ENCODE results near the gene MAP2. TPM values are rescaled to one million over a fixed set of nuclear protein-coding genes. Genes with fewer than 3 reads are reported as not detected.

Gene MAP2
- total and polyA plus RNA-seq, 10 of the 15 experiments (the other 5 are each of a cell fraction or from before 2014, with no cell fraction given): 0.01 TPM; not detected in 9

DNA sequence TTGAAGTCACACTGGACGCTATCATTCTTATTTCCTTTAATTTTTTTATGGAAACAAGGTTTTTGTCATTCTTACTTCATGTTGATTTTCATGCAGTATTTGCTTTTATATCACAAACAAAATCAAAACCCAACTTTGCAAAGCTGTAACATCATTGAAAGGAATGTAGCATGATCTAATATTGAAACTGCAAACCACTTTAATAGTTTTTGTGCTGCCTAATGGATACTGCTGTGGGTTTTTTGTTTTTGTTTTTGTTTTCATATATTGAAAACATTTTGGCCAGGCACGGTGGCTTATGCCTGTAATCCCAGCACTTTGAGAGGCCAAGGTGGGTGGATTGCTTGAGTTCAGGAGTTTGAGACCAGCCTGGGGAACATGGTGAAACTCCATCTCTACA is 81.6 kb downstream of the MAP2 start:
- Histone ChIP-seq H3K4me2 (ENCODE audit: control insufficient read depth, insufficient read depth) (no peak overlapping the region), H2AFZ (ENCODE audit: control insufficient read depth, low read depth, low read length) (no peak overlapping the region), H3K4me1 (ENCODE audit: control insufficient read depth, insufficient read depth, low read length) (no peaks in the 10 kb centered on the region), H3K79me2 (ENCODE audit: control insufficient read depth, insufficient read depth, low read length) (no peaks in the 10 kb centered on the region), H3K4me3 (no peak overlapping the region), H4K20me1 (ENCODE audit: control insufficient read depth, insufficient read depth) (no peaks in the 10 kb centered on the region), H3K27me3 (replicated peaks in 1 of 2; ENCODE audit: control insufficient read depth in 2 of 2, insufficient read depth in 2 of 2, low read length in 1 of 2) (peaks cover 0 to 2% of the 10 kb centered on the region in 2 experiments; a peak in 1 of 4 replicates), H3K27ac (ENCODE audit: control insufficient read depth, insufficient read depth) (no peak overlapping the region), H3K9me3 (replicated peaks; ENCODE audit: control insufficient read depth, insufficient read depth, low read length) (no peaks in the 10 kb centered on the region), H3K36me3 (ENCODE audit: control insufficient read depth in 2 of 2, insufficient read depth in 2 of 2, low read length in 1 of 2) (no peaks in the 10 kb centered on the region), H3K9ac (ENCODE audit: control insufficient read depth, insufficient read depth, low read length) (no peak overlapping the region)
- in situ Hi-C loops (cut with MboI) (no loop called here), intact Hi-C loops (cut with micrococcal nuclease; ENCODE audit: unreplicated experiment) (no loop called here)
- 22% methylated on average over 2 of the region's 2 CpGs for WGBS (ENCODE audit: insufficient coverage, insufficient replicate concordance, low lambda C conversion rate, missing lambda C conversion rate)
- FAIRE-seq (no peak), DNase-seq (ENCODE audit: low read depth, low spot score) (no peak), ATAC-seq (peak; percentile 37; the same call in 2 of the 3 replicates)
- BruUV-seq (replicated peaks): no TSS peak
- POLR2A ChIA-PET: no interaction called here
- TF ChIP-seq RUNX3 (IDR thresholded peaks at IDR 0.05; ENCODE audit: low read length) (peak; percentile 11; the same call in 1 of the 2 replicates), GATAD2B (conservative IDR thresholded peaks at IDR 0.05; ENCODE audit: low read depth) (no peak), PML (IDR thresholded peaks at IDR 0.05; ENCODE audit: low read length) (no peak)
- TF ChIP-seq, protein P1, sequence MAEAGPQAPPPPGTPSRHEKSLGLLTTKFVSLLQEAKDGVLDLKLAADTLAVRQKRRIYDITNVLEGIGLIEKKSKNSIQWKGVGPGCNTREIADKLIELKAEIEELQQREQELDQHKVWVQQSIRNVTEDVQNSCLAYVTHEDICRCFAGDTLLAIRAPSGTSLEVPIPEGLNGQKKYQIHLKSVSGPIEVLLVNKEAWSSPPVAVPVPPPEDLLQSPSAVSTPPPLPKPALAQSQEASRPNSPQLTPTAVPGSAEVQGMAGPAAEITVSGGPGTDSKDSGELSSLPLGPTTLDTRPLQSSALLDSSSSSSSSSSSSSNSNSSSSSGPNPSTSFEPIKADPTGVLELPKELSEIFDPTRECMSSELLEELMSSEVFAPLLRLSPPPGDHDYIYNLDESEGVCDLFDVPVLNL (IDR thresholded peaks at IDR 0.05; ENCODE audit: low read depth, low read length): no peak
- SMC1A ChIA-PET (ENCODE audit: uncharacterized antibody, unreplicated experiment): no interaction called here
- CTCF ChIA-PET: no interaction called here
- RAD21 ChIA-PET (ENCODE audit: unreplicated experiment): no interaction called here

DNA sequence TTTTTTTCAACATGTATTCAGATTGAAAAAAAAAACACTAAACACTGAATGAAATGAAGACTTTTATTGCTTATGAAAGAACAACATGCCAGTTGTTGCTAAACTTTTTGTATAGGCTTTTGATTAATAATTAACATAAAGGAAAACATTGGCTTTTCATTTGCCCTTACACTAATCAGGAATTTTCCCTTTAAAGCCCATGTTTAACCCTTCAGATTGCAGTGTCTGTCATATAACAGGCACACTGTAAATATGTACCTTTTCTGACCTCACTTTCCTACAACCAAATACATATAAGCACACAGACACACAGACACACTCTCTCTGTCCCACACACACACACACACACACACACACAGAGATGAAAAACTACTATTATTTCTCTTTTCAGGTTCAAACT is 84.4 kb downstream of the MAP2 start:
- H3K9me3 ChIP-seq (replicated peaks; ENCODE audit: control insufficient read depth, insufficient read depth, low read length): no peaks in the 10 kb centered on the region
- no peak for TF ChIP-seq BACH1 (IDR thresholded peaks at IDR 0.05; ENCODE audit: borderline replicate concordance)
- TF ChIP-seq HDAC2 (IDR thresholded peaks at IDR 0.05): no peak
- no peak for TF ChIP-seq RAD21 (IDR thresholded peaks at IDR 0.05; ENCODE audit: insufficient read depth, low read depth, low read length)
- no peak for TF ChIP-seq MYB (IDR thresholded peaks at IDR 0.05; ENCODE audit: borderline replicate concordance, low read depth, low read length)
- TF ChIP-seq MYC (IDR thresholded peaks at IDR 0.05; ENCODE audit: insufficient read depth, insufficient read length, insufficient replicate concordance, low read length, severe bottlenecking): no peak
- no peak for TF ChIP-seq CEBPB (IDR thresholded peaks at IDR 0.05; ENCODE audit: borderline replicate concordance in 1 of 2, low read depth in 2 of 2, low read length in 2 of 2)
- no peak for TF ChIP-seq TCF3 (IDR thresholded peaks at IDR 0.05; ENCODE audit: borderline replicate concordance, insufficient read depth, low read depth, low read length)
- TF ChIP-seq NBN (IDR thresholded peaks at IDR 0.05): no peak
- no peak for TF ChIP-seq MXI1 (IDR thresholded peaks at IDR 0.05; ENCODE audit: low read depth, low read length)
- TF ChIP-seq SPI1 (IDR thresholded peaks at IDR 0.05; ENCODE audit: borderline replicate concordance, insufficient read depth, low read depth, low read length): no peak
- TF ChIP-seq, protein P2, sequence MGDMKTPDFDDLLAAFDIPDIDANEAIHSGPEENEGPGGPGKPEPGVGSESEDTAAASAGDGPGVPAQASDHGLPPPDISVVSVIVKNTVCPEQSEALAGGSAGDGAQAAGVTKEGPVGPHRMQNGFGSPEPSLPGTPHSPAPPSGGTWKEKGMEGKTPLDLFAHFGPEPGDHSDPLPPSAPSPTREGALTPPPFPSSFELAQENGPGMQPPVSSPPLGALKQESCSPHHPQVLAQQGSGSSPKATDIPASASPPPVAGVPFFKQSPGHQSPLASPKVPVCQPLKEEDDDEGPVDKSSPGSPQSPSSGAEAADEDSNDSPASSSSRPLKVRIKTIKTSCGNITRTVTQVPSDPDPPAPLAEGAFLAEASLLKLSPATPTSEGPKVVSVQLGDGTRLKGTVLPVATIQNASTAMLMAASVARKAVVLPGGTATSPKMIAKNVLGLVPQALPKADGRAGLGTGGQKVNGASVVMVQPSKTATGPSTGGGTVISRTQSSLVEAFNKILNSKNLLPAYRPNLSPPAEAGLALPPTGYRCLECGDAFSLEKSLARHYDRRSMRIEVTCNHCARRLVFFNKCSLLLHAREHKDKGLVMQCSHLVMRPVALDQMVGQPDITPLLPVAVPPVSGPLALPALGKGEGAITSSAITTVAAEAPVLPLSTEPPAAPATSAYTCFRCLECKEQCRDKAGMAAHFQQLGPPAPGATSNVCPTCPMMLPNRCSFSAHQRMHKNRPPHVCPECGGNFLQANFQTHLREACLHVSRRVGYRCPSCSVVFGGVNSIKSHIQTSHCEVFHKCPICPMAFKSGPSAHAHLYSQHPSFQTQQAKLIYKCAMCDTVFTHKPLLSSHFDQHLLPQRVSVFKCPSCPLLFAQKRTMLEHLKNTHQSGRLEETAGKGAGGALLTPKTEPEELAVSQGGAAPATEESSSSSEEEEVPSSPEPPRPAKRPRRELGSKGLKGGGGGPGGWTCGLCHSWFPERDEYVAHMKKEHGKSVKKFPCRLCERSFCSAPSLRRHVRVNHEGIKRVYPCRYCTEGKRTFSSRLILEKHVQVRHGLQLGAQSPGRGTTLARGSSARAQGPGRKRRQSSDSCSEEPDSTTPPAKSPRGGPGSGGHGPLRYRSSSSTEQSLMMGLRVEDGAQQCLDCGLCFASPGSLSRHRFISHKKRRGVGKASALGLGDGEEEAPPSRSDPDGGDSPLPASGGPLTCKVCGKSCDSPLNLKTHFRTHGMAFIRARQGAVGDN (IDR thresholded peaks at IDR 0.05): no peak
- H3K9ac ChIP-seq (ENCODE audit: control insufficient read depth, insufficient read depth, low read length): no peak overlapping the region
- FAIRE-seq (no peak), DNase-seq (ENCODE audit: low read depth, low spot score) (no peak), ATAC-seq (no peak)
- H3K4me1 ChIP-seq (ENCODE audit: control insufficient read depth, insufficient read depth, low read length): no peaks in the 10 kb centered on the region
- H3K27me3 ChIP-seq (replicated peaks in 1 of 2; ENCODE audit: control insufficient read depth in 2 of 2, insufficient read depth in 2 of 2, low read length in 1 of 2): no peaks in the 10 kb centered on the region; a peak in 1 of 4 replicates
- no peak overlapping the region for H3K4me2 ChIP-seq (ENCODE audit: control insufficient read depth, insufficient read depth)
- POLR2A ChIA-PET: no interaction called here
- no peaks in the 10 kb centered on the region for H3K36me3 ChIP-seq (ENCODE audit: control insufficient read depth in 2 of 2, insufficient read depth in 2 of 2, low read length in 1 of 2)
- BruUV-seq (replicated peaks): no TSS peak
- H2AFZ ChIP-seq (ENCODE audit: control insufficient read depth, low read depth, low read length): no peak overlapping the region
- in situ Hi-C loops (cut with MboI): no loop called here
- no peak overlapping the region for H3K4me3 ChIP-seq
- CTCF ChIA-PET: interaction anchor here (0.6 kb wide), 1 partner anchor 266 kb away, joined by 3 read pairs; no protein-coding TSS in a partner anchor
- H3K79me2 ChIP-seq (ENCODE audit: control insufficient read depth, insufficient read depth, low read length): no peaks in the 10 kb centered on the region
- intact Hi-C loops (cut with micrococcal nuclease; ENCODE audit: unreplicated experiment): no loop called here
- no peak overlapping the region for H3K27ac ChIP-seq (ENCODE audit: control insufficient read depth, insufficient read depth)
- SMC1A ChIA-PET (ENCODE audit: uncharacterized antibody, unreplicated experiment): no interaction called here
- RAD21 ChIA-PET (ENCODE audit: unreplicated experiment): no interaction called here
- H4K20me1 ChIP-seq (ENCODE audit: control insufficient read depth, insufficient read depth): no peaks in the 10 kb centered on the region

Data from GM12878 (cell line).